Posterior vena cava (tissue), 2 donors: ENCODE measurements around the gene USP24. TPM values are rescaled to one million over a fixed set of nuclear protein-coding genes. Genes with fewer than 3 reads are reported as not detected.
"Not testable (repeated sequence)": the region's sequence is repeated elsewhere in the genome, so short reads cannot be mapped to it uniquely, and the experiment has no call there.

Experiments
- DNase-seq: peaks from one replicate; pipeline ENCODE4 v3.0.0-alpha.2; 2020; ENCODE audit warnings: low spot score
- intact Hi-C, 2 donors: fragments of 100-400 bp; cut with DNase I; formaldehyde crosslinking; loops; one replicate each; pipeline versions ENCODE4 v1.14.1 to v1.14.2; 2022 to 2023
- total RNA-seq, 2 donors: library from RNA; stranded (reverse); fragmentation: NEBNext Ultra II Directional; extraction: Animal tissue kit (Norgen Biotek cat#: 25700); gene quantifications; one replicate each; pipeline ENCODE4 v1.2.1, GENCODE V29; 2021
- donor health status: DM: yes; HTN: yes; CAD: no.
- donor health status: DM: yes; HTN: yes; CAD: no.

The USP24 gene
- total RNA-seq, 2 donors from 2014 or later = 31.5 to 35.1 TPM

GRCh38 chr1:55143684-55144083 is 71.5 kb downstream of the USP24 start:
- DNase-seq = no peak
- intact Hi-C loops = loop anchor here in 1 of 2 donors (5.0 kb wide), 2 partner anchors 134 to 764 kb away; no protein-coding TSS in a partner anchor

DNA sequence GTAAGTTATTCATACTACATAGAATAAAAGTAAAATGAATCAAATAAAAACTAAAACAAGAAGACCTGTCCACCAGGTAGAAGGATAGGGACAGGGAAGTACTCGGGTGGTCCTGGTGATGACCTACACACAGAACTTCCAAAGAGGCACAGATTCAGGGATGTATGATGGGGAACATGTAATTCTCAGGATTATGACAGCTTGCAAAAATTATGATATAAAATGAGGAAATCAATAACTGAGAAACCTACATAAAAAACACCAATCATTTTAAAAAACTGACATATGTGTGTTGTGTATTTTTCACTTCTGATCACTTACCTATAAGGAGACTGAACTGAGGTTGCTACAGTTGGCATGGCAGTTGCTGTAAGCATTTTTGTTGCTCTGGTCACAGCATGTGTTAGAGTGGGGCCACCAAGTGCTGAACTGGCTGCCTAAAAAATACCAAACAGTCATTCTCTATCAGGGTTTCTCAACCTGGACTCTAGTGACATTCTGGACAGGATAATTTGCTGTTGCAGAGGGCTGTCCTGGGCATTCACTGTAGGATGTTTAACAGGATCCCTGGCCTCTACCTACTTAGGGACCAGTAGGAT is 73.8 kb downstream of the USP24 start:
- intact Hi-C loops = loop anchor here (2.0 to 5.0 kb wide), 3 partner anchors 136 to 766 kb away; no protein-coding TSS in a partner anchor
- no peak for DNase-seq

- no peak for DNase-seq
- intact Hi-C loops = loop anchor here (2.0 to 5.0 kb wide), 3 partner anchors 137 to 767 kb away; no protein-coding TSS in a partner anchor
These were observed 74.6 kb downstream of the USP24 start for GRCh38 chr1:55140546-55140983.

DNA sequence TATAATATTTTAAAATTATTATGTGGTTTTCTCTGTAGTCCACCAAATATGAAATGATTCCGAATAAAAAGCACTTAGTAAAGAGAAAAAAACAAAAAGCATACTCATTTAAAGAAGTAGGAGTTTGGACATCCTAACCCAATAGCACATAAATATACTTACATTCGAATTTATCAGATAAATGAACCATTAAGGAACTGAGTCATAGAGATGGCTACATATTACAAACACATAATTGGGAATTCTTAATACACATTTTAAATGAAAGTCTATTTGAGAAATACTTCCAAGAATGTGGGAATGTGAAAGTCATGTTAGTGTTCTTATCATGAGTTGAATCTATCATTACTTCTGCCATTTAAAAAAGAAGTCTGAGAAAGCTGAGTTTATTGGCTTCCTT is 75.0 kb downstream of the USP24 start:
- intact Hi-C loops = loop anchor here (2.0 to 5.0 kb wide), 3 partner anchors 137 to 767 kb away; no protein-coding TSS in a partner anchor
- no peak for DNase-seq

DNA sequence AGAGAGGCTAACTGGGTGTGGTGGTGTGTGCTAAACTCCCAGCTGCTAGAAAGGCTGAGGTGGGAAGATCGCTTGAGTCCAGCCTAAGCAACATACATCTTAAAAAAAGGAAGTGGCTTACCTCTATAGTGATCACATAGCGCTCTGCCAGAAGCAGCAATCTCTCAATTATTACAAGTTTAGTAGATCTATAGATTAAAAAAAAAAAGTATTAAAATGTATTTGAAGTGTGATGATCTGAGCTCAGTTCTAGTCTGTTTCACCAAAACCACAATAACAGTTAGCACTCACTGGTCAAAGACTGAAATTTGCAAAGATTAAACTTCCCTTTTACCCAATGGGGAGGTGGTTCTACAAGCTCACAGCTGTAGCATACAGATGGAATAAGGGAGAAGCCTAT is 76.3 kb downstream of the USP24 start:
- intact Hi-C loops = no loop called here
- no peak for DNase-seq

DNA sequence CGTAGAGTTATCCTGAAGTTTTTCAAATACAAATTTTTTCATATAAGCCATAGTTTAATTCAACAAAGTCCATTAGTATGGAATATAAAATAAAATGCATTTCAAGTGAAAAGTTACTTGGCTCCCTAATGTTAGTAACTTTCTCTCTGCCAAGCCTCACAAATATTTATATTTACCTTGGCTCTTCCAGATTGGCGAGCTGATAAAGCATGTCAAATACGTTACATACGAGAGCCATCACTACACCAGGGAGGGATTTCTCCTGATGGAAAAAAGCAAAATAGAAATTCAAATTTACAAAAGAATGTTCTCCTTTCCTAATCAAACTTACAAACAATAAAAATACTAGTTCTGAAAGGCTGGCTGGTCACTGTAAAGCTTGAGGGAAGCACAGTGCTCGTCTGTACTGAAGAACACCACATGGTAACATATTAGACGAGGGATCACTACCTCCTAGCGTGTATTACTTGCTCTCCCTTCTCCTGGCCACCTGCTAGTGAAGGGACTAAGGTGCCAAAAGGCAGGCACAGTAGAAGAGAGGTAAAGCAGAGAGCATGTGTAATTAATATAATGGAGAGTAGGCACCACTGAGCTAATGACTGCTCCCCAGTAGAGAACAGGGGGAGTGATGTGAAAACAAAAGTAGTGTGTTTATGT is 80.9 kb downstream of the USP24 start:
- intact Hi-C loops = no loop called here
- no peak for DNase-seq

GRCh38 chr1:55131801-55132200 is 83.4 kb downstream of the USP24 start:
- DNase-seq = no peak
- intact Hi-C loops = no loop called here

- intact Hi-C loops = no loop called here
- no peak for DNase-seq
These were observed 83.9 kb downstream of the USP24 start for GRCh38 chr1:55131218-55131617.

DNA sequence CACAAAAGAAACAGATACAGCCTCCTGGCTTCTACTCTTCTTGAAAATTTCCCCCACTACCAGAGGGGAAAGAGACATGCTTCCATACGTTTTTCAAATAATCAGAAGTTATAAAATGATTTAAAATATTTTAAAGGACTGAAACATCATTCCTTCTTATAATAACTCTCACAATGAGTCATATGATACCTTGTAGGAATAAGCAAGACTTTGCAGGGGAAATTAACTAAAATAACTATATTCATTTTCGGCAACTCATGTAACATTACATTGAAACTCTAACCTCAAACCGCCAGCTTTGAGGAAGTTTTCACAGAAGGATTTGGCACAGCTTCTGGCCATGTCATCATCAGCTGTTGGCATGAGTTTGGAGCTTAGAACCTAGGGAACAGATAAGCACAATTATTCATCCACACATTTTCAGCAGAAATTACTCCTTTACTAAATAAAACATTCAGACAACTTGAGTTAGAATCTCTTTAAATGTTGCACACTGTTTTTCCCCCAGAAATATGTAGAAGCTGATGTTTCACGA is 85.9 kb downstream of the USP24 start:
- intact Hi-C loops = no loop called here
- DNase-seq = peak; percentile 81

GRCh38 chr1:55128418-55128995 is 86.7 kb downstream of the USP24 start:
- intact Hi-C loops = no loop called here
- no peak for DNase-seq

- intact Hi-C loops = no loop called here
- no peak for DNase-seq
These were observed 87.3 kb downstream of the USP24 start for GRCh38 chr1:55127827-55128343.

GRCh38 chr1:55124470-55124869 is 90.7 kb downstream of the USP24 start:
- no peak for DNase-seq
- intact Hi-C loops = no loop called here

DNA sequence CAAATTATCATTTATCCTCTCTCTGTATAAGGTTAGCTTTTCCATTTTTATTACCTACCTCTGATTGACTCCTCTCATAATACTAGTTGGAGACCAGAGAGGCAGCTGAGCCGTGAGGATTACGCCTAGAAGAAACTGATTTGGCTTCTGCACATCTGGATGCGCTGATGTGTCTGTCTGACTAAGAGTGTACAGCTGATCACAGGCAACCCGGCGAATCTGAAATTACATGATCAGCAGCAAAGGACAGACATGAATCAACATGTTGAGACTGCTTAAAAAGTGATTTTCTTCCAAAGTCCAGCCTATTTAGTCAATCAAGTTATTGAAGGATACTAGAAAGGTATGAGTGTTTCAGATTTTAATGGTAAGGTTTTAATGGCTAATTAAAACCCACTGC is 94.6 kb downstream of the USP24 start:
- intact Hi-C loops = no loop called here
- no peak for DNase-seq

DNA sequence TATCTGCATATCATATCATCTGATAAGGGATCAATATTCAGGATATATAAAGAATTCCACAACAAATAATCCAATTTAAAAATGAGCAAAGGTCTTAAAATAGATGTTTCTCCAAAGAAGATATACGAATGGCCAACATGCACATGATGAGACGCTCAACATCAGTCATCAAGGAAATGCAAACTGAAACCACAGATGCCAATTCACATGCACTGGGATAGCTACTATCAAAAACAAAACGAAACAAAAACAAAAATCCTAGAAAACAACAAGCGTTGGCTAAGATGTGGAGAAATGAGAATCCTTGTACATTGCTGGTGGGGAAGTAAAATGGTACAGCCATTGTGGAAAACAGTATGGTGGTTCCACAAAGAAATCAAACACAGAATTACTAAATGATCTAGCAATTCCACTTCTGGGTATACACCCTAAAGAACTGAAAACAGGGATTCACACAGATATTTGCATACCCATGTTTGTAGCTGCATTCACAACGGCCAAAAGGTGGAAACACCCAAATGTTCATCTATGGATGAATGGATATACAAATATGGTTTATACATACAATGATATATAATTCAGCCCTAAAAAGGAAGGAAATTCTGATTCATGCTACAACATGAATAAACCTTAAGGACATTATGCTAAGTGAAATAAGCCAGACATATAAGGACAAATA is 96.4 kb downstream of the USP24 start:
- no peak for DNase-seq
- intact Hi-C loops = no loop called here

DNA sequence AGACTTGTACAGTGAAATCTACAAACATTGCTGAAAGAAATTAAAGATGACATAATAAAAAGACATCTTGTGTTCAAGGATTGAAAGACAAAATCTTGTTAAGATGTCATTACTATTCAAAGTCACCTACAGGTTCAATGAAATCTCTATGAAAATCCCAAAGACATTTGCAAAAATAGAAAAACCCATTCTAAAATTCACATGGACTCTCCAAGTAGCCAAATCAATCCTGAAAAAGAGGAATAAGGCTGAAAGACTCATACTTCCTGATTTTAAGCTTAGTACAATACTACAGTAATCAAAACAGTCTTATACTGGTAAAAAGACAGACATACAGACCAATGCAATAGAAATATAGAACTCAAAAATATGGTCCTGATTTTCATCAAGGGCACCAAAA is 97.2 kb downstream of the USP24 start:
- DNase-seq = no peak
- intact Hi-C loops = no loop called here

- DNase-seq, intact Hi-C loops: not testable (repeated sequence)
These were observed 106.2 kb downstream of the USP24 start for GRCh38 chr1:55109005-55109404.

DNA sequence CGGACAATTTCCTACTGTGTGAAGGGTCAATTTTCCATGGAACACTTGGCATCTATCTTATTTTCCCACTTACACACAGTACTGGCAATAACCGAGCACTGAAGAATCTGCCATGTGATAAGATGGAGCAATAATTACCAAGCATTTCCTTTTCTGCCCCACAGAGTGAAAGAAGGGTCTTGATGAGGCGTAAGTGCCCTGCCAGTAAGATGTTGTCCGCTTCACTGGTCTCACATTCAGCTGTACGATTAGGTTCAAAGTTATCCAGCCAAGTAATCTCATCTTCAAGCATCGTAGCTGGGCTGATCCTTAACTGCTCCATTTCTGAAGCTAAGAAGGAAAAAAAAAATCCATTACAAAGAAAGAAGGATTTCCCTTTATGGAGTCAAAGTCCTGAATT is 108.1 kb downstream of the USP24 start:
- intact Hi-C loops = no loop called here
- DNase-seq = no peak

- DNase-seq = no peak
- intact Hi-C loops = no loop called here
These were observed 111.3 kb downstream of the USP24 start for GRCh38 chr1:55103891-55104290.

- intact Hi-C loops = no loop called here
- no peak for DNase-seq
These were observed 120.1 kb downstream of the USP24 start for GRCh38 chr1:55095095-55095494.

DNA sequence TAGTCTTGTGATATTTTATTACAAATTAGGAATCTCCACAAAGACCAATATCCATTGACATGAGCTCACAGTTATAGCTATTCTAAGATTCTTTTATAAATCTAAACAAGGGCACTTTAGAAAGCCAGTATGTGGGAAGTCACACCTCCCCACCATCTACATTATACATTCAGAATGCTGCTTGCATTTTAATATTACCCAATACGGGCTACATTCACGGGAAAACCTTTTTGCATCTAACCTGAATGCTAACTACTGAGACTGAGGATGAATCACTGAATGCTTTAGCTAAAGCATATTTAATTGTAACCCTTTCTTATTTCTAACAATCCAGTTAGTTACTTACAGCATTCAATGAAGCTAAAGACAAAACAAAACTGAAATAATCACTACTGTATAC is 122.7 kb downstream of the USP24 start:
- intact Hi-C loops = no loop called here
- no peak for DNase-seq
